Measurements from ENCODE around the gene SBF2.
"Not testable (repeated sequence)": the region's sequence is repeated elsewhere in the genome, so short reads cannot be mapped to it uniquely, and the experiment has no call there.

Gene SBF2

GRCh38 chr11:10144954-10145353, 149.1 kb downstream of the SBF2 start:
- TF ChIP-seq POLR2A (IDR thresholded peaks at IDR 0.05; ENCODE audit: low read depth, low read length) (no peak), TAF1 (IDR thresholded peaks at IDR 0.05; ENCODE audit: borderline replicate concordance, low read depth, low read length) (no peak), POLR2AphosphoS5 (IDR thresholded peaks at IDR 0.05; ENCODE audit: low read depth, low read length) (no peak)
- DNase-seq (ENCODE audit: insufficient read length), result no peak
- FAIRE-seq, result peak; percentile 66

GRCh38 chr11:10139656-10140055, 154.4 kb downstream of the SBF2 start:
- FAIRE-seq (no peak), DNase-seq (ENCODE audit: insufficient read length) (no peak)
- TF ChIP-seq TAF1 (IDR thresholded peaks at IDR 0.05; ENCODE audit: borderline replicate concordance, low read depth, low read length), result no peak
- TF ChIP-seq POLR2A (IDR thresholded peaks at IDR 0.05; ENCODE audit: low read depth, low read length), result no peak
- no peak for TF ChIP-seq POLR2AphosphoS5 (IDR thresholded peaks at IDR 0.05; ENCODE audit: low read depth, low read length)

GRCh38 chr11:10139143-10139542, 154.9 kb downstream of the SBF2 start:
- no peak for FAIRE-seq
- no peak for DNase-seq (ENCODE audit: insufficient read length)
- TF ChIP-seq POLR2A (IDR thresholded peaks at IDR 0.05; ENCODE audit: low read depth, low read length), result no peak
- no peak for TF ChIP-seq POLR2AphosphoS5 (IDR thresholded peaks at IDR 0.05; ENCODE audit: low read depth, low read length)
- no peak for TF ChIP-seq TAF1 (IDR thresholded peaks at IDR 0.05; ENCODE audit: borderline replicate concordance, low read depth, low read length)

- no peak for TF ChIP-seq POLR2A (IDR thresholded peaks at IDR 0.05; ENCODE audit: low read depth, low read length)
- TF ChIP-seq TAF1 (IDR thresholded peaks at IDR 0.05; ENCODE audit: borderline replicate concordance, low read depth, low read length), result no peak
- TF ChIP-seq POLR2AphosphoS5 (IDR thresholded peaks at IDR 0.05; ENCODE audit: low read depth, low read length), result no peak
- FAIRE-seq (no peak), DNase-seq (ENCODE audit: insufficient read length) (no peak)
These were observed 159.0 kb downstream of the SBF2 start for GRCh38 chr11:10134975-10135481.

- DNase-seq (ENCODE audit: insufficient read length); FAIRE-seq: not testable (repeated sequence)
These were observed 159.8 kb downstream of the SBF2 start for GRCh38 chr11:10134226-10134625.

GRCh38 chr11:10133251-10133650, 160.8 kb downstream of the SBF2 start:
- FAIRE-seq; DNase-seq (ENCODE audit: insufficient read length): not testable (repeated sequence)

- TF ChIP-seq TAF1 (IDR thresholded peaks at IDR 0.05; ENCODE audit: borderline replicate concordance, low read depth, low read length) (no peak), POLR2A (IDR thresholded peaks at IDR 0.05; ENCODE audit: low read depth, low read length) (no peak), POLR2AphosphoS5 (IDR thresholded peaks at IDR 0.05; ENCODE audit: low read depth, low read length) (no peak)
- FAIRE-seq (peak; percentile 17), DNase-seq (ENCODE audit: insufficient read length) (no peak)
These were observed 163.1 kb downstream of the SBF2 start for GRCh38 chr11:10130875-10131274.

- not testable (repeated sequence) for FAIRE-seq; DNase-seq (ENCODE audit: insufficient read length)
These were observed 164.8 kb downstream of the SBF2 start for GRCh38 chr11:10129184-10129583.

GRCh38 chr11:10125522-10126133, 168.4 kb downstream of the SBF2 start:
- FAIRE-seq (no peak), DNase-seq (ENCODE audit: insufficient read length) (no peak)

GRCh38 chr11:10122326-10123197, 171.5 kb downstream of the SBF2 start:
- no peak for TF ChIP-seq TAF1 (IDR thresholded peaks at IDR 0.05; ENCODE audit: borderline replicate concordance, low read depth, low read length)
- no peak for TF ChIP-seq POLR2A (IDR thresholded peaks at IDR 0.05; ENCODE audit: low read depth, low read length)
- TF ChIP-seq POLR2AphosphoS5 (IDR thresholded peaks at IDR 0.05; ENCODE audit: low read depth, low read length), result no peak
- peak; percentile 91 for FAIRE-seq
- no peak for DNase-seq (ENCODE audit: insufficient read length)

More at GRCh38 chr11:10125522-10126133, 168.4 kb downstream of the SBF2 start:
- TF ChIP-seq POLR2A (IDR thresholded peaks at IDR 0.05; ENCODE audit: low read depth, low read length), result no peak
- no peak for TF ChIP-seq TAF1 (IDR thresholded peaks at IDR 0.05; ENCODE audit: borderline replicate concordance, low read depth, low read length)
- TF ChIP-seq POLR2AphosphoS5 (IDR thresholded peaks at IDR 0.05; ENCODE audit: low read depth, low read length), result no peak

GRCh38 chr11:10118865-10119264, 175.2 kb downstream of the SBF2 start:
- TF ChIP-seq TAF1 (IDR thresholded peaks at IDR 0.05; ENCODE audit: borderline replicate concordance, low read depth, low read length), result no peak
- TF ChIP-seq POLR2AphosphoS5 (IDR thresholded peaks at IDR 0.05; ENCODE audit: low read depth, low read length), result no peak
- TF ChIP-seq POLR2A (IDR thresholded peaks at IDR 0.05; ENCODE audit: low read depth, low read length), result no peak
- DNase-seq (ENCODE audit: insufficient read length) (no peak), FAIRE-seq (no peak)

GRCh38 chr11:10117709-10118351, 176.2 kb downstream of the SBF2 start:
- TF ChIP-seq POLR2AphosphoS5 (IDR thresholded peaks at IDR 0.05; ENCODE audit: low read depth, low read length) (no peak), TAF1 (IDR thresholded peaks at IDR 0.05; ENCODE audit: borderline replicate concordance, low read depth, low read length) (no peak), POLR2A (IDR thresholded peaks at IDR 0.05; ENCODE audit: low read depth, low read length) (no peak)
- DNase-seq (ENCODE audit: insufficient read length) (no peak), FAIRE-seq (peak; percentile 65)

All from GM12892 (cell line).